HCT116 (cell line): Measurements from ENCODE around the gene RMI1. TPM values are rescaled to one million over a fixed set of nuclear protein-coding genes. Genes with fewer than 3 reads are reported as not detected.

Source experiments
- ATAC-seq: fragments of 200-7000 bp; cut with Tn5 transposase; 2 replicates; pipeline ENCODE4 v1.9.1; 2020; ENCODE audit warnings: mild to moderate bottlenecking, moderate library complexity
- BruUV-seq: library from RNA; stranded (reverse); fragments of 400-500 nt; replicated peaks from 2 replicates; lab custom pipeline; 2021; lab: Mats Ljungman, UMichigan
- CTCF ChIA-PET: fragments of 300-600 bp; sonication (Branson Sonifier 250); formaldehyde crosslinking; loops from one replicate; lab custom pipeline; 2021; ENCODE audit warnings: antibody characterized with exemption; lab: Charles Lee
- POLR2A ChIA-PET: fragments of 300-600, 350-600 bp; sonication (Branson Sonifier 250); formaldehyde crosslinking; loops from one replicate; lab custom pipeline; 2021; ENCODE audit warnings: antibody characterized with exemption; lab: Charles Lee
- RAD21 ChIA-PET, 2 experiments: fragments of 300-600 bp; sonication (Branson Sonifier 250); formaldehyde crosslinking; loops; one replicate each; lab custom pipeline; 2023; ENCODE audit warnings: low total read pairs in 2 of 2; ENCODE audit not compliant: uncharacterized antibody in 2 of 2, unreplicated experiment in 2 of 2, low non-redundant PET in 1 of 2; lab: Charles Lee
- DNase-seq: peaks from one replicate; pipeline ENCODE4 v3.0.0-alpha.2; 2010; ENCODE audit warnings: low read depth, low spot score
- H2AFZ ChIP-seq: fragments of 200-600 bp; shearing (Covaris generic), sonication (generic); 2 replicates; pipeline ENCODE4 v1.6.1; 2017; ENCODE audit warnings: low read depth, mixed run types, mixed read lengths, antibody characterized with exemption, low read length; ENCODE audit not compliant: poor library complexity, severe bottlenecking
- H3K27ac ChIP-seq: 2 replicates; pipeline ENCODE4 v1.5.1; 2012; ENCODE audit warnings: low read depth, low read length
- H3K27me3 ChIP-seq: fragments of 200-600 bp; sonication (generic); 2 replicates; pipeline ENCODE4 v1.6.1; 2016; ENCODE audit warnings: mixed run types, low read length, mixed read lengths; ENCODE audit not compliant: insufficient read depth
- H3K36me3 ChIP-seq, 2 experiments: fragments of 200-500 bp in 1 of 2; fragments of 200-600 bp in 1 of 2; sonication (Bioruptor generic) in 1 of 2; sonication (generic) in 1 of 2; 2 replicates each; pipeline versions ENCODE4 v1.5.1 to v1.6.1; 2014 to 2016; ENCODE audit warnings: low read length in 2 of 2, inconsistent platforms in 1 of 2, mixed read lengths in 1 of 2, mixed run types in 1 of 2; ENCODE audit not compliant: insufficient read depth in 2 of 2, control insufficient read depth in 1 of 2
- H3K4me1 ChIP-seq, 2 experiments: fragments of 200-600 bp in 1 of 2; sonication (generic) in 1 of 2; 2 replicates each; pipeline versions ENCODE4 v1.5.1 to v1.6.1; 2012 to 2017; ENCODE audit warnings: low read length in 2 of 2, inconsistent platforms in 1 of 2, mild to moderate bottlenecking in 1 of 2, mixed read lengths in 1 of 2, mixed run types in 1 of 2, moderate library complexity in 1 of 2; ENCODE audit not compliant: insufficient read depth in 2 of 2, control insufficient read depth in 1 of 2
- H3K4me2 ChIP-seq: fragments of 200-600 bp; sonication (generic); 2 replicates; pipeline ENCODE4 v1.6.1; 2017; ENCODE audit warnings: mixed run types, low read length, mixed read lengths
- H3K4me3 ChIP-seq, 2 experiments: fragments of 200-600 bp in 1 of 2; sonication (generic) in 1 of 2; replicated peaks in 1 of 2; 2 replicates each; pipeline ENCODE4 v1.5.1; 2011 to 2016; ENCODE audit warnings: low read length in 2 of 2, control low read depth in 1 of 2, low read depth in 1 of 2, mild to moderate bottlenecking in 1 of 2, mixed read lengths in 1 of 2, mixed run types in 1 of 2
- H3K79me2 ChIP-seq: fragments of 200-600 bp; sonication (generic); 2 replicates; pipeline ENCODE4 v1.6.1; 2017; ENCODE audit warnings: mild to moderate bottlenecking, mixed run types, low read length, moderate library complexity, mixed read lengths; ENCODE audit not compliant: insufficient read depth
- H3K9ac ChIP-seq: fragments of 200-600 bp; sonication (generic); 2 replicates; pipeline ENCODE4 v1.6.1; 2016; ENCODE audit warnings: low read length, mixed read lengths
- H3K9me2 ChIP-seq: fragments of 200-600 bp; sonication (generic), shearing (Covaris generic); 2 replicates; pipeline ENCODE4 v1.6.1; 2017; ENCODE audit warnings: mixed run types, mild to moderate bottlenecking, moderate library complexity; ENCODE audit not compliant: insufficient read depth
- H3K9me3 ChIP-seq, 2 experiments: fragments of 200-500 bp in 1 of 2; fragments of 200-600 bp in 1 of 2; sonication (Bioruptor generic) in 1 of 2; sonication (generic) in 1 of 2; 2 replicates each; pipeline ENCODE4 v1.6.1; 2014 to 2017; ENCODE audit warnings: low read length in 2 of 2, mixed read lengths in 2 of 2, inconsistent platforms in 1 of 2, low read depth in 1 of 2, mild to moderate bottlenecking in 1 of 2, mixed run types in 1 of 2, moderate library complexity in 1 of 2; ENCODE audit not compliant: control insufficient read depth in 1 of 2, insufficient read depth in 1 of 2
- H4K20me1 ChIP-seq: fragments of 200-600 bp; sonication (generic), shearing (Covaris generic); 2 replicates; pipeline ENCODE4 v1.6.1; 2017; ENCODE audit warnings: mixed run types, mild to moderate bottlenecking, moderate library complexity; ENCODE audit not compliant: insufficient read depth
- CEBPB ChIP-seq: IDR thresholded peaks from 2 replicates; pipeline ENCODE4 v1.6.1; 2012; ENCODE audit warnings: low read depth
- EGR1 ChIP-seq: IDR thresholded peaks from 2 replicates; pipeline ENCODE4 v1.6.1; 2012; ENCODE audit warnings: low read depth
- EZH2 ChIP-seq: fragments of 200-600 bp; sonication (generic); IDR thresholded peaks from 2 replicates; pipeline ENCODE4 v1.6.1; 2017; ENCODE audit warnings: antibody characterized with exemption, mixed run types
- JUND ChIP-seq: IDR thresholded peaks from 2 replicates; pipeline ENCODE4 v1.6.1; 2012
- POLR2AphosphoS5 ChIP-seq: IDR thresholded peaks from 2 replicates; pipeline ENCODE4 v1.6.1; 2011; ENCODE audit warnings: mild to moderate bottlenecking, low read depth, low read length, moderate library complexity
- RAD21 ChIP-seq: IDR thresholded peaks from 2 replicates; pipeline ENCODE4 v1.6.1; 2012; ENCODE audit warnings: low read depth, mild to moderate bottlenecking
- SIN3A ChIP-seq: IDR thresholded peaks from 2 replicates; pipeline ENCODE4 v1.6.1; 2012; ENCODE audit warnings: low read depth
- SP1 ChIP-seq: IDR thresholded peaks from 2 replicates; pipeline ENCODE4 v1.6.1; 2012; ENCODE audit warnings: low read depth
- SRF ChIP-seq: IDR thresholded peaks from 2 replicates; pipeline ENCODE4 v1.6.1; 2012; ENCODE audit warnings: low read depth
- ZNF274 ChIP-seq: fragments of 200-500 bp; sonication (Bioruptor generic); IDR thresholded peaks from 2 replicates; pipeline ENCODE4 v1.6.1; 2014; ENCODE audit warnings: mild to moderate bottlenecking, low read depth, low read length, inconsistent platforms
- intact Hi-C: fragments of 100-400 bp; cut with micrococcal nuclease; formaldehyde crosslinking; loops from 2 replicates; pipeline ENCODE4 v1.10.0; 2022
- total RNA-seq: library from RNA; stranded (reverse); gene quantifications from one replicate; pipeline ENCODE4 v1.2.1, GENCODE V29; 2021; ENCODE audit not compliant: unreplicated experiment
- TF ChIP-seq, protein P1 (sequence below): IDR thresholded peaks from 2 replicates; pipeline ENCODE4 v1.6.1; 2012
- TF ChIP-seq, protein P2 (sequence below): IDR thresholded peaks from 2 replicates; pipeline ENCODE4 v1.6.1; 2012; ENCODE audit warnings: low read depth
- TF ChIP-seq, protein P3 (sequence below): IDR thresholded peaks from 2 replicates; pipeline ENCODE4 v1.6.1; 2012
- TF ChIP-seq, protein P4 (sequence below), 3 experiments: fragments of 200-600 bp in 1 of 3; sonication (generic) in 1 of 3; IDR thresholded peaks in 2 of 3; conservative IDR thresholded peaks in 1 of 3; 2 replicates each; pipeline ENCODE4 v1.5.1; 2012 to 2017; ENCODE audit warnings: low read depth in 2 of 3, low read length in 2 of 3, antibody characterized with exemption in 1 of 3, borderline replicate concordance in 1 of 3, control low read depth in 1 of 3, mild to moderate bottlenecking in 1 of 3, mixed read lengths in 1 of 3, mixed run types in 1 of 3, moderate library complexity in 1 of 3; ENCODE audit not compliant: insufficient read depth in 1 of 3

RMI1 gene
- total RNA-seq, 1 experiment from 2014 or later = 26.8 TPM

DNA sequence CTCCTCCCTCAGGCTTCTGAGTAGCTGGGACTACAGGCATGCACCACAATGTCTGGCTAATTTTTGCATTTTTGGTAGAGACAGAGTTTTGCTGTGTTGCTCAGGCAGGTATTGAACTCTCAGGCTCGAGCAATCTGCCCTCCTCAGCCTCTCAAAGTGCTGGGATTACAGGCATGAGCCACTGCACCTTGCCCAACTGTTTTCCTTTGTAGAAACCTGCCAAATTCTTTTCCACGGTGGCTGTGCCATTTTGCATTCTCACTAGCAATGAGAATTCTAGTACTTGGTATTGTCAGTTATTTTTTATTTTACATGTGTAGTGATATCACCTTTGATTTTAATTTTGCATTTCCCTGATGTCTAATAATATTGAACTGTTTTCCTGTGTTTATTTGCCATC, 7.8 kb downstream of the RMI1 start:
- peaks cover 28 to 46% of the 10 kb centered on the region in 2 experiments for H3K4me1 ChIP-seq
- TF ChIP-seq, protein P1, sequence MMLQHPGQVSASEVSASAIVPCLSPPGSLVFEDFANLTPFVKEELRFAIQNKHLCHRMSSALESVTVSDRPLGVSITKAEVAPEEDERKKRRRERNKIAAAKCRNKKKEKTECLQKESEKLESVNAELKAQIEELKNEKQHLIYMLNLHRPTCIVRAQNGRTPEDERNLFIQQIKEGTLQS = no peak
- TF ChIP-seq EZH2 (no peak), ZNF274 (no peak), POLR2AphosphoS5 (no peak), SP1 (no peak), SIN3A (no peak), JUND (no peak), EGR1 (no peak), SRF (no peak), RAD21 (no peak), CEBPB (no peak)
- TF ChIP-seq, protein P2, sequence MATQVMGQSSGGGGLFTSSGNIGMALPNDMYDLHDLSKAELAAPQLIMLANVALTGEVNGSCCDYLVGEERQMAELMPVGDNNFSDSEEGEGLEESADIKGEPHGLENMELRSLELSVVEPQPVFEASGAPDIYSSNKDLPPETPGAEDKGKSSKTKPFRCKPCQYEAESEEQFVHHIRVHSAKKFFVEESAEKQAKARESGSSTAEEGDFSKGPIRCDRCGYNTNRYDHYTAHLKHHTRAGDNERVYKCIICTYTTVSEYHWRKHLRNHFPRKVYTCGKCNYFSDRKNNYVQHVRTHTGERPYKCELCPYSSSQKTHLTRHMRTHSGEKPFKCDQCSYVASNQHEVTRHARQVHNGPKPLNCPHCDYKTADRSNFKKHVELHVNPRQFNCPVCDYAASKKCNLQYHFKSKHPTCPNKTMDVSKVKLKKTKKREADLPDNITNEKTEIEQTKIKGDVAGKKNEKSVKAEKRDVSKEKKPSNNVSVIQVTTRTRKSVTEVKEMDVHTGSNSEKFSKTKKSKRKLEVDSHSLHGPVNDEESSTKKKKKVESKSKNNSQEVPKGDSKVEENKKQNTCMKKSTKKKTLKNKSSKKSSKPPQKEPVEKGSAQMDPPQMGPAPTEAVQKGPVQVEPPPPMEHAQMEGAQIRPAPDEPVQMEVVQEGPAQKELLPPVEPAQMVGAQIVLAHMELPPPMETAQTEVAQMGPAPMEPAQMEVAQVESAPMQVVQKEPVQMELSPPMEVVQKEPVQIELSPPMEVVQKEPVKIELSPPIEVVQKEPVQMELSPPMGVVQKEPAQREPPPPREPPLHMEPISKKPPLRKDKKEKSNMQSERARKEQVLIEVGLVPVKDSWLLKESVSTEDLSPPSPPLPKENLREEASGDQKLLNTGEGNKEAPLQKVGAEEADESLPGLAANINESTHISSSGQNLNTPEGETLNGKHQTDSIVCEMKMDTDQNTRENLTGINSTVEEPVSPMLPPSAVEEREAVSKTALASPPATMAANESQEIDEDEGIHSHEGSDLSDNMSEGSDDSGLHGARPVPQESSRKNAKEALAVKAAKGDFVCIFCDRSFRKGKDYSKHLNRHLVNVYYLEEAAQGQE = no peak
- TF ChIP-seq, protein P3, sequence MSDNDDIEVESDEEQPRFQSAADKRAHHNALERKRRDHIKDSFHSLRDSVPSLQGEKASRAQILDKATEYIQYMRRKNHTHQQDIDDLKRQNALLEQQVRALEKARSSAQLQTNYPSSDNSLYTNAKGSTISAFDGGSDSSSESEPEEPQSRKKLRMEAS = no peak
- TF ChIP-seq, protein P4, sequence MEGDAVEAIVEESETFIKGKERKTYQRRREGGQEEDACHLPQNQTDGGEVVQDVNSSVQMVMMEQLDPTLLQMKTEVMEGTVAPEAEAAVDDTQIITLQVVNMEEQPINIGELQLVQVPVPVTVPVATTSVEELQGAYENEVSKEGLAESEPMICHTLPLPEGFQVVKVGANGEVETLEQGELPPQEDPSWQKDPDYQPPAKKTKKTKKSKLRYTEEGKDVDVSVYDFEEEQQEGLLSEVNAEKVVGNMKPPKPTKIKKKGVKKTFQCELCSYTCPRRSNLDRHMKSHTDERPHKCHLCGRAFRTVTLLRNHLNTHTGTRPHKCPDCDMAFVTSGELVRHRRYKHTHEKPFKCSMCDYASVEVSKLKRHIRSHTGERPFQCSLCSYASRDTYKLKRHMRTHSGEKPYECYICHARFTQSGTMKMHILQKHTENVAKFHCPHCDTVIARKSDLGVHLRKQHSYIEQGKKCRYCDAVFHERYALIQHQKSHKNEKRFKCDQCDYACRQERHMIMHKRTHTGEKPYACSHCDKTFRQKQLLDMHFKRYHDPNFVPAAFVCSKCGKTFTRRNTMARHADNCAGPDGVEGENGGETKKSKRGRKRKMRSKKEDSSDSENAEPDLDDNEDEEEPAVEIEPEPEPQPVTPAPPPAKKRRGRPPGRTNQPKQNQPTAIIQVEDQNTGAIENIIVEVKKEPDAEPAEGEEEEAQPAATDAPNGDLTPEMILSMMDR (IDR thresholded peaks at IDR 0.05 in 2 of 3, conservative IDR thresholded peaks at IDR 0.05 in 1 of 3; ENCODE audit: borderline replicate concordance in 1 of 3, insufficient read depth in 1 of 3, low read depth in 2 of 3, low read length in 2 of 3) = no peak
- ATAC-seq (no peak), DNase-seq (no peak)
- H4K20me1 ChIP-seq = no peaks in the 10 kb centered on the region
- H3K4me2 ChIP-seq = no peak overlapping the region
- POLR2A ChIA-PET = no interaction called here
- no peak overlapping the region for H2AFZ ChIP-seq
- 0 out of 4 replicates have a peak, but pooled peaks cover 0 to 8% of the 10 kb centered on the region in 2 experiments for H3K36me3 ChIP-seq
- RAD21 ChIA-PET = no interaction called here
- H3K27me3 ChIP-seq = no peaks in the 10 kb centered on the region
- no peak overlapping the region for H3K9ac ChIP-seq
- no TSS peak for BruUV-seq
- H3K79me2 ChIP-seq = peaks cover 82% of the 10 kb centered on the region
- no peaks in the 10 kb centered on the region for H3K9me3 ChIP-seq
- no peak overlapping the region for H3K4me3 ChIP-seq
- no peaks in the 10 kb centered on the region for H3K9me2 ChIP-seq
- CTCF ChIA-PET = no interaction called here
- intact Hi-C loops = no loop called here
- no peak overlapping the region for H3K27ac ChIP-seq
